ENCODE measurements around the gene C1QTNF3.
"Not testable (repeated sequence)": the region's sequence is repeated elsewhere in the genome, so short reads cannot be mapped to it uniquely, and the experiment has no call there.

The C1QTNF3 gene

GRCh38 chr5:34043099-34043876 is at the start of gene C1QTNF3:
Gene C1QTNF3 (minus strand): TSS chr5:34043213. CDS start chr5:34043125, 88 bp downstream.
- no peak for DNase-seq

- DNase-seq, result not testable (repeated sequence)
Observed at GRCh38 chr5:34091039-34091438, 48.0 kb upstream of the C1QTNF3 start.

GRCh38 chr5:34089802-34090201 is 46.8 kb upstream of the C1QTNF3 start:
- DNase-seq, result not testable (repeated sequence)

GRCh38 chr5:34087728-34088127 is 44.7 kb upstream of the C1QTNF3 start:
- DNase-seq, result not testable (repeated sequence)

GRCh38 chr5:34083898-34084297 is 40.9 kb upstream of the C1QTNF3 start:
- DNase-seq, result not testable (repeated sequence)

- DNase-seq, result not testable (repeated sequence)
Observed at GRCh38 chr5:34079505-34079904, 36.5 kb upstream of the C1QTNF3 start.

- DNase-seq, result not testable (repeated sequence)
Observed at GRCh38 chr5:34077636-34078035, 34.6 kb upstream of the C1QTNF3 start.

- not testable (repeated sequence) for DNase-seq
Observed at GRCh38 chr5:34076719-34077364, 33.8 kb upstream of the C1QTNF3 start.

- DNase-seq, result not testable (repeated sequence)
Observed at GRCh38 chr5:34074472-34074871, 31.5 kb upstream of the C1QTNF3 start.

- DNase-seq, result not testable (repeated sequence)
Observed at GRCh38 chr5:34074071-34074470, 31.1 kb upstream of the C1QTNF3 start.

- not testable (repeated sequence) for DNase-seq
Observed at GRCh38 chr5:34070626-34071025, 27.6 kb upstream of the C1QTNF3 start.

- no peak for DNase-seq
Observed at GRCh38 chr5:34064656-34065055, 21.6 kb upstream of the C1QTNF3 start.

- no peak for DNase-seq
Observed at GRCh38 chr5:34062419-34062818, 19.4 kb upstream of the C1QTNF3 start.

- no peak for DNase-seq
Observed at GRCh38 chr5:34061993-34062392, 19.0 kb upstream of the C1QTNF3 start.

GRCh38 chr5:34059977-34060376 is 17.0 kb upstream of the C1QTNF3 start:
- DNase-seq, result no peak

- DNase-seq, result no peak
Observed at GRCh38 chr5:34058532-34058931, 15.5 kb upstream of the C1QTNF3 start.

- DNase-seq, result no peak
Observed at GRCh38 chr5:34057569-34057968, 14.6 kb upstream of the C1QTNF3 start.

- DNase-seq, result no peak
Observed at GRCh38 chr5:34057118-34057517, 14.1 kb upstream of the C1QTNF3 start.

- DNase-seq, result no peak
Observed at GRCh38 chr5:34055667-34056066, 12.7 kb upstream of the C1QTNF3 start.

- DNase-seq, result no peak
Observed at GRCh38 chr5:34054400-34054729, 11.4 kb upstream of the C1QTNF3 start.

GRCh38 chr5:34053571-34054399 is 10.8 kb upstream of the C1QTNF3 start:
- DNase-seq, result no peak

- no peak for DNase-seq
Observed at GRCh38 chr5:34053133-34053532, 10.1 kb upstream of the C1QTNF3 start.

GRCh38 chr5:34051374-34051980 is 8.5 kb upstream of the C1QTNF3 start:
- no peak for DNase-seq

Measured in NCI-H345 (cell line).